DOHH2 (cell line): Measurements from ENCODE around the gene KLHL42.
"Not testable (repeated sequence)": the region's sequence is repeated elsewhere in the genome, so short reads cannot be mapped to it uniquely, and the experiment has no call there.

Source experiments
- CTCF ChIP-seq: fragments of 200-600 bp; sonication (generic); IDR thresholded peaks from one replicate; pipeline ENCODE4 v1.5.1; 2014; ENCODE audit warnings: antibody characterized with exemption, mild to moderate bottlenecking, low read depth, low read length; ENCODE audit not compliant: poor library complexity, severe bottlenecking
- EZH2phosphoT487 ChIP-seq: fragments of 200-600 bp; sonication (generic); IDR thresholded peaks from 2 replicates; pipeline ENCODE4 v1.6.1; 2017; ENCODE audit warnings: borderline replicate concordance, mild to moderate bottlenecking, antibody characterized with exemption, low read length, moderate library complexity, mixed read lengths

- TF ChIP-seq CTCF, EZH2phosphoT487: not testable (repeated sequence)
Observed at GRCh38 chr12:27847293-27847692, 67.3 kb downstream of the KLHL42 start.
